HG02884 (cell line): ENCODE data around the gene PALLD.

Experiments used
- ATAC-seq: cut with Tn5 transposase; IDR thresholded peaks from one replicate; pipeline ENCODE4 v1.9.1; 2021; ENCODE audit warnings: mild to moderate bottlenecking, moderate library complexity; ENCODE audit not compliant: unreplicated experiment

The PALLD gene

GRCh38 chr4:168880072-168880675 is 383.3 kb downstream of the PALLD start:
- ATAC-seq, result no peak

GRCh38 chr4:168880811-168881595 is 384.2 kb downstream of the PALLD start:
- ATAC-seq, result peak; percentile 72

GRCh38 chr4:168881781-168882420 is 385.0 kb downstream of the PALLD start:
- peak; percentile 6 for ATAC-seq

- no peak for ATAC-seq
Measured at GRCh38 chr4:168882650-168883233, 385.9 kb downstream of the PALLD start.

- no peak for ATAC-seq
Measured at GRCh38 chr4:168883513-168883912, 386.7 kb downstream of the PALLD start.

- no peak for ATAC-seq
Measured at GRCh38 chr4:168884251-168885124, 387.6 kb downstream of the PALLD start.

GRCh38 chr4:168885400-168885799 is 388.5 kb downstream of the PALLD start:
- no peak for ATAC-seq

GRCh38 chr4:168886351-168886750 is 389.5 kb downstream of the PALLD start:
- ATAC-seq, result no peak

- ATAC-seq, result no peak
Measured at GRCh38 chr4:168887809-168888208, 391.0 kb downstream of the PALLD start.

GRCh38 chr4:168888715-168889215 is 391.9 kb downstream of the PALLD start:
- ATAC-seq, result no peak

GRCh38 chr4:168891086-168891485 is 394.2 kb downstream of the PALLD start:
- no peak for ATAC-seq

- ATAC-seq, result no peak
Measured at GRCh38 chr4:168891688-168892087, 394.8 kb downstream of the PALLD start.

- ATAC-seq, result no peak
Measured at GRCh38 chr4:168892475-168892874, 395.6 kb downstream of the PALLD start.

GRCh38 chr4:168893205-168893604 is 396.4 kb downstream of the PALLD start:
- ATAC-seq, result no peak

GRCh38 chr4:168893807-168894206 is 397.0 kb downstream of the PALLD start:
- ATAC-seq, result no peak

- no peak for ATAC-seq
Measured at GRCh38 chr4:168900080-168900479, 403.2 kb downstream of the PALLD start.

GRCh38 chr4:168907119-168907698 is 410.4 kb downstream of the PALLD start:
- no peak for ATAC-seq

GRCh38 chr4:168908093-168908492 is 411.2 kb downstream of the PALLD start:
- ATAC-seq, result no peak

GRCh38 chr4:168908851-168909273 is 412.0 kb downstream of the PALLD start:
- no peak for ATAC-seq

- no peak for ATAC-seq
Measured at GRCh38 chr4:168914095-168914494, 417.2 kb downstream of the PALLD start.
